Articular chondrocyte of knee joint (primary cell): Measurements from ENCODE around the gene PPP1R3A. TPM values are rescaled to one million over a fixed set of nuclear protein-coding genes. Genes with fewer than 3 reads are reported as not detected.

Experiments used
- total RNA-seq: library from RNA; depleted of rRNA; stranded (reverse); fragments of >200 nt; gene quantifications from 2 replicates; pipeline ENCODE4 v1.2.3, GENCODE V29; 2012

The PPP1R3A gene
- not detected in 2 replicates for total RNA-seq

GRCh38 chr7:113918946-113919345 lies at the start of gene PPP1R3A:
PPP1R3A (minus strand) TSS chr7:113919009; CDS start chr7:113918996, 13 bp downstream.

